Measurements from ENCODE around the gene STPG3. TPM values are rescaled to one million over a fixed set of nuclear protein-coding genes. Genes with fewer than 3 reads are reported as not detected.

The STPG3 gene
- total and polyA plus RNA-seq, 9 of the 15 experiments (the other 6 are each of a cell fraction or from before 2014, with no cell fraction given): not detected

DNA sequence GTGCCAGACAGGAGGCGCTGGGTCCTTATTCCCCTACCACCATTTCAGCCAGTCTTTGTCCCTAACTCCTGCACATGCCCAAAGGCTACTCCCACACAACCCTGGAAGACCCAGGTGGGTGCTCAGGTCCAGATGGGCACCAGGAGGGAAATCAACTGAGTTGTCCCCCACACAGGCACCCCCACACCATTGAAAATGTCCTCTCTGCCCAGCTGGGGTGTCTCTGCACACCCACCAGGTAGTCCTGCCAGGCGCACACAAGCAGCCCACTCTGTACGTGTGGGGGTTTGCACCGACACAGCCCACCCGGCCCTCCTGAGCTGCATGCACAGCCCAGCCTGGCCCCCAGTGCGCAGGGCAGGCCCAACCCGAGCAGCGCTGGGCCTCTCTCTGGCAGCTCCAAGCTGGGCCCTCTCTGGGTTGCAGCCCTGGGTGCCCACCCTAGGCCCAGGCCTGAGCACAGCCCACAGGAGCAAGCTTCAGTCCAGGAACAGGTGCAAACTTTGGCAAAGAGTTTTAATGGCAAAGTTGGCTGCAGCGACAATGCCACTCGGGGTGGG, 31.2 kb upstream of the STPG3 start:
- Histone ChIP-seq H3K9me3 (replicated peaks; ENCODE audit: control insufficient read depth, insufficient read depth, low read depth, low read length) (no peaks in the 10 kb centered on the region), H3K27me3 (ENCODE audit: control insufficient read depth in 2 of 2, insufficient read depth in 2 of 2, low read length in 2 of 2) (no peaks in the 10 kb centered on the region), H4K20me1 (replicated peaks; ENCODE audit: control insufficient read depth, insufficient read depth, low read length) (no peaks in the 10 kb centered on the region), H3K36me3 (ENCODE audit: control insufficient read depth, insufficient read depth, low read length) (peaks cover 22% of the 10 kb centered on the region; the same call in 1 of the 3 replicates), H3K79me2 (ENCODE audit: control insufficient read depth, insufficient read depth, low read length) (peaks cover 18% of the 10 kb centered on the region; the same call in 2 of the 3 replicates), H3K4me2 (ENCODE audit: insufficient read depth, low read length) (no peak overlapping the region), H3K27ac (ENCODE audit: extremely low read depth, low read depth, low read length) (0 out of 3 replicates have a peak overlapping the region, but pooled peaks have one; percentile 11), H3K9ac (ENCODE audit: insufficient read depth in 1 of 2, low read depth in 2 of 2, low read length in 2 of 2) (peak overlapping the region in 1 of 2 experiments; percentile 77; a peak in 2 of 4 replicates), H3K4me3 (no peak overlapping the region), H2AFZ (ENCODE audit: low read depth, low read length) (no peak overlapping the region), H3K9me1 (ENCODE audit: control insufficient read depth, insufficient read depth, low read length) (no peaks in the 10 kb centered on the region), H3K4me1 (replicated peaks in 1 of 2; ENCODE audit: control insufficient read depth in 2 of 2, insufficient read depth in 2 of 2, low read length in 2 of 2) (peaks cover 34 to 89% of the 10 kb centered on the region in 2 experiments)
- TF ChIP-seq, protein P1, sequence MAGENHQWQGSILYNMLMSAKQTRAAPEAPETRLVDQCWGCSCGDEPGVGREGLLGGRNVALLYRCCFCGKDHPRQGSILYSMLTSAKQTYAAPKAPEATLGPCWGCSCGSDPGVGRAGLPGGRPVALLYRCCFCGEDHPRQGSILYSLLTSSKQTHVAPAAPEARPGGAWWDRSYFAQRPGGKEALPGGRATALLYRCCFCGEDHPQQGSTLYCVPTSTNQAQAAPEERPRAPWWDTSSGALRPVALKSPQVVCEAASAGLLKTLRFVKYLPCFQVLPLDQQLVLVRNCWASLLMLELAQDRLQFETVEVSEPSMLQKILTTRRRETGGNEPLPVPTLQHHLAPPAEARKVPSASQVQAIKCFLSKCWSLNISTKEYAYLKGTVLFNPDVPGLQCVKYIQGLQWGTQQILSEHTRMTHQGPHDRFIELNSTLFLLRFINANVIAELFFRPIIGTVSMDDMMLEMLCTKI (IDR thresholded peaks at IDR 0.05; ENCODE audit: partially characterized antibody): no peak
- no peak for TF ChIP-seq ZNF41 (CRISPR knock-in tag; conservative IDR thresholded peaks at IDR 0.05)
- 0 out of 2 replicates have a peak, but pooled peaks have one; percentile 49 for TF ChIP-seq ZNF124 (CRISPR knock-in tag; IDR thresholded peaks at IDR 0.05)
- no peak for TF ChIP-seq PHTF2 (CRISPR knock-in tag; IDR thresholded peaks at IDR 0.05)
- no peak for TF ChIP-seq ZNF184 (CRISPR knock-in tag; IDR thresholded peaks at IDR 0.05)
- no peak for TF ChIP-seq TBP (optimal IDR thresholded peaks at IDR 0.05; ENCODE audit: low read depth, low read length)
- TF ChIP-seq RBM22 (IDR thresholded peaks at IDR 0.05; ENCODE audit: low read depth, low read length, poor library complexity, severe bottlenecking): peak; percentile 6
- TF ChIP-seq, protein P2, sequence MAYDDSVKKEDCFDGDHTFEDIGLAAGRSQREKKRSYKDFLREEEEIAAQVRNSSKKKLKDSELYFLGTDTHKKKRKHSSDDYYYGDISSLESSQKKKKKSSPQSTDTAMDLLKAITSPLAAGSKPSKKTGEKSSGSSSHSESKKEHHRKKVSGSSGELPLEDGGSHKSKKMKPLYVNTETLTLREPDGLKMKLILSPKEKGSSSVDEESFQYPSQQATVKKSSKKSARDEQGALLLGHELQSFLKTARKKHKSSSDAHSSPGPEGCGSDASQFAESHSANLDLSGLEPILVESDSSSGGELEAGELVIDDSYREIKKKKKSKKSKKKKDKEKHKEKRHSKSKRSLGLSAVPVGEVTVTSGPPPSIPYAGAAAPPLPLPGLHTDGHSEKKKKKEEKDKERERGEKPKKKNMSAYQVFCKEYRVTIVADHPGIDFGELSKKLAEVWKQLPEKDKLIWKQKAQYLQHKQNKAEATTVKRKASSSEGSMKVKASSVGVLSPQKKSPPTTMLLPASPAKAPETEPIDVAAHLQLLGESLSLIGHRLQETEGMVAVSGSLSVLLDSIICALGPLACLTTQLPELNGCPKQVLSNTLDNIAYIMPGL (CRISPR knock-in tag; IDR thresholded peaks at IDR 0.05): peak; percentile 49; the same call in 1 of the 2 replicates
- no peak for TF ChIP-seq ZNF444 (CRISPR knock-in tag; IDR thresholded peaks at IDR 0.05)
- FAIRE-seq (no peak), DNase-seq (ENCODE audit: extremely low read depth in 1 of 4, low spot score in 3 of 4) (no peak), ATAC-seq (no peak)
- ChIA-PET POLR2A (interaction anchor here (1.4 to 2.1 kb wide), 3 partner anchors 21 to 31 kb away, joined by 3 to 5 read pairs (median 5); partner anchors contain the start of genes ANAPC2, SSNA1 and TUBB4B), CTCF (ENCODE audit: low intra/inter-chr PET ratio) (no interaction called here)
- in situ Hi-C loops (cut with MboI): no loop called here
- BruUV-seq (replicated peaks): no TSS peak
- 99% methylated on average over 7 of the region's 10 CpGs for WGBS (ENCODE audit: insufficient coverage, low coverage, missing lambda C conversion rate)
- intact Hi-C loops (cut with micrococcal nuclease): loop anchor here (2.0 kb wide), 1 partner anchor 19 kb away; the partner anchor contains the start of gene TPRN
